Measurements from ENCODE around the gene EMP2.
A peak's percentile ranks its signal among the peaks of the same experiment; 100 is the strongest.

EMP2 gene

GRCh38 chr16:10522966-10523365, 57.4 kb downstream of the EMP2 start:
- Histone ChIP-seq H3K4me1 (ENCODE audit: insufficient read depth, poor library complexity, severe bottlenecking) (no peaks in the 10 kb centered on the region), H3K4me3 (ENCODE audit: severe bottlenecking) (no peak overlapping the region), H3K27ac (ENCODE audit: poor library complexity, severe bottlenecking) (no peak overlapping the region), H3K36me3 (ENCODE audit: low read depth) (no peaks in the 10 kb centered on the region), H3K9me3 (ENCODE audit: severe bottlenecking) (no peaks in the 10 kb centered on the region), H3K27me3 (ENCODE audit: insufficient read depth, poor library complexity, severe bottlenecking) (no peaks in the 10 kb centered on the region)
- ATAC-seq (ENCODE audit: low read depth), result no peak
- no peak for TF ChIP-seq CTCF (IDR thresholded peaks at IDR 0.05; ENCODE audit: poor library complexity, severe bottlenecking)
- no peak for DNase-seq (ENCODE audit: low spot score)

- H3K27me3 ChIP-seq (ENCODE audit: insufficient read depth, poor library complexity, severe bottlenecking), result no peaks in the 10 kb centered on the region
- no peak overlapping the region for H3K27ac ChIP-seq (ENCODE audit: poor library complexity, severe bottlenecking)
- ATAC-seq (ENCODE audit: low read depth) (peak; percentile 61; the same call in 1 of the 3 replicates), DNase-seq (ENCODE audit: low spot score) (no peak)
- H3K4me3 ChIP-seq (ENCODE audit: severe bottlenecking), result no peak overlapping the region
- H3K4me1 ChIP-seq (ENCODE audit: insufficient read depth, poor library complexity, severe bottlenecking), result no peaks in the 10 kb centered on the region
- no peaks in the 10 kb centered on the region for H3K9me3 ChIP-seq (ENCODE audit: severe bottlenecking)
- no peaks in the 10 kb centered on the region for H3K36me3 ChIP-seq (ENCODE audit: low read depth)
- TF ChIP-seq CTCF (IDR thresholded peaks at IDR 0.05; ENCODE audit: poor library complexity, severe bottlenecking), result peak; percentile 87
These were observed 58.6 kb downstream of the EMP2 start for GRCh38 chr16:10521681-10522274.

GRCh38 chr16:10520869-10521578, 59.4 kb downstream of the EMP2 start:
- H3K4me3 ChIP-seq (ENCODE audit: severe bottlenecking), result no peak overlapping the region
- ATAC-seq (ENCODE audit: low read depth), result no peak

GRCh38 chr16:10519929-10520868, 60.2 kb downstream of the EMP2 start:
- Histone ChIP-seq H3K27me3 (ENCODE audit: insufficient read depth, poor library complexity, severe bottlenecking) (no peaks in the 10 kb centered on the region), H3K4me3 (ENCODE audit: severe bottlenecking) (no peak overlapping the region), H3K36me3 (ENCODE audit: low read depth) (no peaks in the 10 kb centered on the region), H3K4me1 (ENCODE audit: insufficient read depth, poor library complexity, severe bottlenecking) (no peaks in the 10 kb centered on the region), H3K27ac (ENCODE audit: poor library complexity, severe bottlenecking) (no peak overlapping the region), H3K9me3 (ENCODE audit: severe bottlenecking) (no peaks in the 10 kb centered on the region)
- TF ChIP-seq CTCF (IDR thresholded peaks at IDR 0.05; ENCODE audit: poor library complexity, severe bottlenecking), result no peak
- DNase-seq (ENCODE audit: low spot score) (no peak), ATAC-seq (ENCODE audit: low read depth) (0 out of 3 replicates have a peak, but pooled peaks have one; percentile 29)

More at GRCh38 chr16:10520869-10521578, 59.4 kb downstream of the EMP2 start:
- no peaks in the 10 kb centered on the region for H3K9me3 ChIP-seq (ENCODE audit: severe bottlenecking)
- no peak for DNase-seq (ENCODE audit: low spot score)
- no peaks in the 10 kb centered on the region for H3K4me1 ChIP-seq (ENCODE audit: insufficient read depth, poor library complexity, severe bottlenecking)
- H3K27ac ChIP-seq (ENCODE audit: poor library complexity, severe bottlenecking), result no peak overlapping the region
- H3K36me3 ChIP-seq (ENCODE audit: low read depth), result no peaks in the 10 kb centered on the region
- no peaks in the 10 kb centered on the region for H3K27me3 ChIP-seq (ENCODE audit: insufficient read depth, poor library complexity, severe bottlenecking)
- TF ChIP-seq CTCF (IDR thresholded peaks at IDR 0.05; ENCODE audit: poor library complexity, severe bottlenecking), result no peak
